GM12878 (cell line): ENCODE results near the gene THSD4.

Source experiments
- CBFB ChIP-seq: IDR thresholded peaks from 2 replicates; pipeline ENCODE4 v1.6.1; 2016; ENCODE audit warnings: antibody characterized with exemption, low read depth
- HCFC1 ChIP-seq: fragments of 150-350 bp; IDR thresholded peaks from 2 replicates; pipeline ENCODE4 v1.6.1; 2014; ENCODE audit warnings: low read length
- KDM1A ChIP-seq: fragments of 200-600 bp; sonication (generic); IDR thresholded peaks from 2 replicates; pipeline ENCODE4 v1.6.1; 2016; ENCODE audit warnings: borderline replicate concordance
- NFIC ChIP-seq: IDR thresholded peaks from 2 replicates; pipeline ENCODE4 v1.6.1; 2012; ENCODE audit warnings: low read depth, mild to moderate bottlenecking, inconsistent platforms, low read length, moderate library complexity
- POLR2A ChIP-seq: IDR thresholded peaks from 2 replicates; pipeline ENCODE4 v1.6.1; 2011; ENCODE audit warnings: low read depth, mild to moderate bottlenecking, low read length
- POLR2AphosphoS5 ChIP-seq: IDR thresholded peaks from 2 replicates; pipeline ENCODE4 v1.6.1; 2011; ENCODE audit warnings: mild to moderate bottlenecking, low read length, inconsistent platforms
- RAD21 ChIP-seq: IDR thresholded peaks from 2 replicates; pipeline ENCODE4 v1.6.1; 2011; ENCODE audit warnings: mild to moderate bottlenecking, low read depth, low read length, moderate library complexity; ENCODE audit not compliant: insufficient read depth
- RFX5 ChIP-seq: IDR thresholded peaks from 2 replicates; pipeline ENCODE4 v1.6.1; 2011; ENCODE audit warnings: low read depth, low read length, improper control_type of control experiment
- TCF3 ChIP-seq: IDR thresholded peaks from 2 replicates; pipeline ENCODE4 v1.6.1; 2012; ENCODE audit warnings: low read depth, mild to moderate bottlenecking, low read length, borderline replicate concordance; ENCODE audit not compliant: insufficient read depth
- ZNF622 ChIP-seq: fragments of 450-650 bp; IDR thresholded peaks from 2 replicates; pipeline ENCODE4 v1.6.1; 2017; ENCODE audit warnings: mild to moderate bottlenecking, inconsistent platforms
- TF ChIP-seq, protein P1 (sequence below), 3 experiments: IDR thresholded peaks in 2 of 3; conservative IDR thresholded peaks in 1 of 3; 2 replicates each; pipeline ENCODE4 v1.5.1; 2011; ENCODE audit warnings: low read depth in 3 of 3, low read length in 3 of 3, mild to moderate bottlenecking in 3 of 3, control low read depth in 2 of 3, moderate library complexity in 2 of 3, inconsistent platforms in 1 of 3, mixed read lengths in 1 of 3; ENCODE audit not compliant: control insufficient read depth in 2 of 3, insufficient read depth in 1 of 3; ENCODE audit errors: extremely low read depth in 1 of 3
- TF ChIP-seq, protein P2 (sequence below): IDR thresholded peaks from 2 replicates; pipeline ENCODE4 v1.6.1; 2011; ENCODE audit warnings: low read depth, mild to moderate bottlenecking, low read length, moderate library complexity, borderline replicate concordance; ENCODE audit errors: extremely low read depth
- TF ChIP-seq, protein P3 (sequence below): IDR thresholded peaks from 2 replicates; pipeline ENCODE4 v1.6.1; 2012; ENCODE audit warnings: mild to moderate bottlenecking, low read depth, low read length

DNA sequence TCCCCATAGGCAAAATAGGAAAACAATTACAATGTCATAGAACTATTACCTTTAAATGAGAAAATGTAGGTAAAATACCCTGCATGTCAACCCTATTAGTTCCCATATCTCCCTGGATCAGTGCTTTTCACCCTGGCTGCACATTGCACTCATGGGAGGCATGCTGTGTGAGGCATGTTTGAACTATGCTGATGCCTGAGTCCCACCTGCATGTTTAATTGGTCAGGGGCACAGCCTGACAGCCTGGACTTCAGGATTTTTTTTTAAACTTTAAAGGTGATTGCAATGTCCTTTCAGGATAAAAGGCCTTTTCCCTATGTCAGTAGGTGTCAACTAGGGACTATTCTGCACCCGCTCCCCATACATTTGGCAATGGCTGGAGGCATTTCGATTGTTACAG, 559.1 kb downstream of the THSD4 start:
- TF ChIP-seq, protein P1, sequence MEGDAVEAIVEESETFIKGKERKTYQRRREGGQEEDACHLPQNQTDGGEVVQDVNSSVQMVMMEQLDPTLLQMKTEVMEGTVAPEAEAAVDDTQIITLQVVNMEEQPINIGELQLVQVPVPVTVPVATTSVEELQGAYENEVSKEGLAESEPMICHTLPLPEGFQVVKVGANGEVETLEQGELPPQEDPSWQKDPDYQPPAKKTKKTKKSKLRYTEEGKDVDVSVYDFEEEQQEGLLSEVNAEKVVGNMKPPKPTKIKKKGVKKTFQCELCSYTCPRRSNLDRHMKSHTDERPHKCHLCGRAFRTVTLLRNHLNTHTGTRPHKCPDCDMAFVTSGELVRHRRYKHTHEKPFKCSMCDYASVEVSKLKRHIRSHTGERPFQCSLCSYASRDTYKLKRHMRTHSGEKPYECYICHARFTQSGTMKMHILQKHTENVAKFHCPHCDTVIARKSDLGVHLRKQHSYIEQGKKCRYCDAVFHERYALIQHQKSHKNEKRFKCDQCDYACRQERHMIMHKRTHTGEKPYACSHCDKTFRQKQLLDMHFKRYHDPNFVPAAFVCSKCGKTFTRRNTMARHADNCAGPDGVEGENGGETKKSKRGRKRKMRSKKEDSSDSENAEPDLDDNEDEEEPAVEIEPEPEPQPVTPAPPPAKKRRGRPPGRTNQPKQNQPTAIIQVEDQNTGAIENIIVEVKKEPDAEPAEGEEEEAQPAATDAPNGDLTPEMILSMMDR (IDR thresholded peaks at IDR 0.05 in 2 of 3, conservative IDR thresholded peaks at IDR 0.05 in 1 of 3; ENCODE audit: control insufficient read depth in 2 of 3, extremely low read depth in 1 of 3, insufficient read depth in 1 of 3, low read depth in 3 of 3, low read length in 3 of 3): no peak
- no peak for TF ChIP-seq HCFC1
- TF ChIP-seq ZNF622: no peak
- TF ChIP-seq, protein P2, sequence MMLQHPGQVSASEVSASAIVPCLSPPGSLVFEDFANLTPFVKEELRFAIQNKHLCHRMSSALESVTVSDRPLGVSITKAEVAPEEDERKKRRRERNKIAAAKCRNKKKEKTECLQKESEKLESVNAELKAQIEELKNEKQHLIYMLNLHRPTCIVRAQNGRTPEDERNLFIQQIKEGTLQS: no peak
- TF ChIP-seq KDM1A: no peak
- TF ChIP-seq RFX5: no peak
- no peak for TF ChIP-seq POLR2AphosphoS5
- TF ChIP-seq, protein P3, sequence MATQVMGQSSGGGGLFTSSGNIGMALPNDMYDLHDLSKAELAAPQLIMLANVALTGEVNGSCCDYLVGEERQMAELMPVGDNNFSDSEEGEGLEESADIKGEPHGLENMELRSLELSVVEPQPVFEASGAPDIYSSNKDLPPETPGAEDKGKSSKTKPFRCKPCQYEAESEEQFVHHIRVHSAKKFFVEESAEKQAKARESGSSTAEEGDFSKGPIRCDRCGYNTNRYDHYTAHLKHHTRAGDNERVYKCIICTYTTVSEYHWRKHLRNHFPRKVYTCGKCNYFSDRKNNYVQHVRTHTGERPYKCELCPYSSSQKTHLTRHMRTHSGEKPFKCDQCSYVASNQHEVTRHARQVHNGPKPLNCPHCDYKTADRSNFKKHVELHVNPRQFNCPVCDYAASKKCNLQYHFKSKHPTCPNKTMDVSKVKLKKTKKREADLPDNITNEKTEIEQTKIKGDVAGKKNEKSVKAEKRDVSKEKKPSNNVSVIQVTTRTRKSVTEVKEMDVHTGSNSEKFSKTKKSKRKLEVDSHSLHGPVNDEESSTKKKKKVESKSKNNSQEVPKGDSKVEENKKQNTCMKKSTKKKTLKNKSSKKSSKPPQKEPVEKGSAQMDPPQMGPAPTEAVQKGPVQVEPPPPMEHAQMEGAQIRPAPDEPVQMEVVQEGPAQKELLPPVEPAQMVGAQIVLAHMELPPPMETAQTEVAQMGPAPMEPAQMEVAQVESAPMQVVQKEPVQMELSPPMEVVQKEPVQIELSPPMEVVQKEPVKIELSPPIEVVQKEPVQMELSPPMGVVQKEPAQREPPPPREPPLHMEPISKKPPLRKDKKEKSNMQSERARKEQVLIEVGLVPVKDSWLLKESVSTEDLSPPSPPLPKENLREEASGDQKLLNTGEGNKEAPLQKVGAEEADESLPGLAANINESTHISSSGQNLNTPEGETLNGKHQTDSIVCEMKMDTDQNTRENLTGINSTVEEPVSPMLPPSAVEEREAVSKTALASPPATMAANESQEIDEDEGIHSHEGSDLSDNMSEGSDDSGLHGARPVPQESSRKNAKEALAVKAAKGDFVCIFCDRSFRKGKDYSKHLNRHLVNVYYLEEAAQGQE: no peak
- no peak for TF ChIP-seq TCF3
- no peak for TF ChIP-seq CBFB
- no peak for TF ChIP-seq NFIC
- no peak for TF ChIP-seq POLR2A
- no peak for TF ChIP-seq RAD21
